ENCODE measurements around the gene TMEM219. TPM values are rescaled to one million over a fixed set of nuclear protein-coding genes. Genes with fewer than 3 reads are reported as not detected.

TMEM219 gene
- total and polyA plus RNA-seq, 2 donors (not counting 3 experiments of a cell fraction or from before 2014, with no cell fraction given) = 110 to 182 TPM

DNA sequence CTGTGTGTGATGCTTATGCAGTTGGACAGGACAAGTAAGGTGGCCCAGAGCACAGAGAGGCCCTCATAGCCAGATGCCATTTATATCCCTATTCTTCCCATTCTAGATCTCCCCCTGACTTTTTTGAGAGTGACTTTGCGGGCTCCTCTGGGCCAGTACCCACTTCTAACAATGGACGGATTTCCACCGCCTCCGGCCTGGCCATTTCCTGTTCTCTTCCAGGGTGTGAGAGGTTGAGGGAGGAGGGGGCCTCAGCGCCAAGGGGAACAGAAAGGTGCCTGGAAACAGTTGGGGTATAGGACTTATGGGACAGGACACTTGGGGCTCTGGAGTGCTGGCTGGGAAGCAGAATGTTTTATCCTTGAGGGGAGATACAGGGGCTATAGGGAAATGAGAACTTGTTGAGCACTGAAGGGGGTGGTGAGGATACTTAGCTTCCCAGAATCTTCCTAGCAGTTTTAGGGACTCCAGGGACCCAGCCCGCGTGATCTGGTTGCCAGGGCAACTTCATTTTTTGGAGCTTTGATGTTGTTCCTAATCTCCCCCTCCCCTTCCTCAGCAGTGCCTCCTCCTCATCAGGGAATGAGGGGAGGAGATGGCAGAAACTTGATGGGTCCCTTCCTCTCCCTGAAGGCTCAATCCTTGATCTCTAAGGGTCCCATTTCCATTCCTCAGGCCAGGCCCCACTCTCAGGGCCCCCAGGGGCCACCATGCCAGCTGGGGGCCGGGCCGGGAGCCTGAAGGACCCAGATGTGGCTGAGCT, 15.4 kb downstream of the TMEM219 start:
- FAIRE-seq (peak; percentile 70), DNase-seq (ENCODE audit: low read depth, low spot score) (peak; percentile 77)
- peak overlapping the region; percentile 81 for H3K27ac ChIP-seq (ENCODE audit: insufficient read depth, low read depth, low read length)
- POLR2A ChIA-PET = no interaction called here
- no peaks in the 10 kb centered on the region for H3K9me3 ChIP-seq (replicated peaks; ENCODE audit: control insufficient read depth, insufficient read depth, low read length)
- H3K27me3 ChIP-seq (ENCODE audit: control insufficient read depth in 2 of 2, insufficient read depth in 2 of 2, low read length in 2 of 2) = no peaks in the 10 kb centered on the region
- peaks cover 67% of the 10 kb centered on the region for H3K79me2 ChIP-seq (ENCODE audit: control insufficient read depth, insufficient read depth, low read length)
- TF ChIP-seq GATA2 (IDR thresholded peaks at IDR 0.05; ENCODE audit: insufficient read depth, insufficient read length, low read depth, low read length) = no peak
- TF ChIP-seq, protein P1, sequence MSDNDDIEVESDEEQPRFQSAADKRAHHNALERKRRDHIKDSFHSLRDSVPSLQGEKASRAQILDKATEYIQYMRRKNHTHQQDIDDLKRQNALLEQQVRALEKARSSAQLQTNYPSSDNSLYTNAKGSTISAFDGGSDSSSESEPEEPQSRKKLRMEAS (IDR thresholded peaks at IDR 0.05; ENCODE audit: insufficient read depth, insufficient read length) = no peak
- TF ChIP-seq POLR2AphosphoS5 (IDR thresholded peaks at IDR 0.05; ENCODE audit: insufficient read depth, low read depth, low read length) = peak; percentile 70
- peak; percentile 70 for TF ChIP-seq POLR2A (IDR thresholded peaks at IDR 0.05; ENCODE audit: low read depth, low read length)
- H3K4me2 ChIP-seq (ENCODE audit: insufficient read depth, low read length) = peak overlapping the region; percentile 98
- intact Hi-C loops (cut with micrococcal nuclease) (loop anchor here (5.0 kb wide), 1 partner anchor 185 kb away; the partner anchor contains the start of gene KIF22), dilution Hi-C loops (cut with MboI; ENCODE audit: extremely low pct_ligation_motif_present, low sequenced_read_pairs) (no loop called here)
- H3K36me3 ChIP-seq (ENCODE audit: control insufficient read depth in 2 of 2, extremely low read depth in 1 of 2, insufficient read depth in 2 of 2, low read length in 2 of 2) = peaks cover 27 to 39% of the 10 kb centered on the region in 2 experiments
- CTCF ChIA-PET = interaction anchor here (0.6 to 2.8 kb wide), 3 partner anchors 16 to 168 kb away, joined by 3 to 14 read pairs (median 3); partner anchors contain the start of gene TMEM219
- peak overlapping the region in 2 of 3 experiments; percentile 79 to 94 for H3K4me3 ChIP-seq (replicated peaks in 1 of 3; ENCODE audit: insufficient read depth in 1 of 3, low read depth in 1 of 3, low read length in 3 of 3)
- no peaks in the 10 kb centered on the region for H4K20me1 ChIP-seq (replicated peaks; ENCODE audit: control insufficient read depth, extremely low read depth, insufficient read depth, low read length)
- peaks cover 47% of the 10 kb centered on the region for H3K4me1 ChIP-seq (ENCODE audit: control insufficient read depth, extremely low read depth, insufficient read depth, low read length)
- H3K9ac ChIP-seq (replicated peaks; ENCODE audit: extremely low read depth, insufficient read depth, low read length) = peak overlapping the region; percentile 93
- no TSS peak for BruUV-seq (replicated peaks)
- no peaks in the 10 kb centered on the region for H3K9me1 ChIP-seq (replicated peaks; ENCODE audit: control insufficient read depth, extremely low read depth, insufficient read depth, low read length)
- H2AFZ ChIP-seq (ENCODE audit: low read depth, low read length) = no peak overlapping the region

DNA sequence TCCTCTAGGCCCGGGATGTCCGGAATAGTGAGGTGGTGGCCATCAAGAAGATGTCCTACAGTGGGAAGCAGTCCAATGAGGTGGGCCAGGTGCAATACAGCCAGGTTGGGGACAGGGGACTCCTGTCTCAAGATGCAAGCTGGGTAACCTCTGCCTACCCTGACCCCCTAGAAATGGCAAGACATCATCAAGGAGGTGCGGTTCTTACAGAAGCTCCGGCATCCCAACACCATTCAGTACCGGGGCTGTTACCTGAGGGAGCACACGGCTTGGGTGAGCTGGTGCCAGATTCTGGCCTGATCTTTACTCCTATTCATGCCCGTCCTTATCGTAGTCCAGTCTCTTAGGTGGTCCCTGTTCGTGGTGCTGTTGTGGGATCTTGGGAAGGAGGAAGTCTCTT, 16.2 kb downstream of the TMEM219 start:
- Histone ChIP-seq H3K4me1 (ENCODE audit: control insufficient read depth, extremely low read depth, insufficient read depth, low read length) (peaks cover 47% of the 10 kb centered on the region), H3K79me2 (ENCODE audit: control insufficient read depth, insufficient read depth, low read length) (peaks cover 67% of the 10 kb centered on the region), H4K20me1 (replicated peaks; ENCODE audit: control insufficient read depth, extremely low read depth, insufficient read depth, low read length) (no peaks in the 10 kb centered on the region), H3K27me3 (ENCODE audit: control insufficient read depth in 2 of 2, insufficient read depth in 2 of 2, low read length in 2 of 2) (no peaks in the 10 kb centered on the region), H2AFZ (ENCODE audit: low read depth, low read length) (no peak overlapping the region), H3K9ac (replicated peaks; ENCODE audit: extremely low read depth, insufficient read depth, low read length) (no peak overlapping the region), H3K27ac (ENCODE audit: insufficient read depth, low read depth, low read length) (peak overlapping the region; percentile 81), H3K36me3 (ENCODE audit: control insufficient read depth in 2 of 2, extremely low read depth in 1 of 2, insufficient read depth in 2 of 2, low read length in 2 of 2) (peaks cover 31 to 47% of the 10 kb centered on the region in 2 experiments), H3K9me1 (replicated peaks; ENCODE audit: control insufficient read depth, extremely low read depth, insufficient read depth, low read length) (no peaks in the 10 kb centered on the region), H3K4me2 (ENCODE audit: insufficient read depth, low read length) (no peak overlapping the region), H3K9me3 (replicated peaks; ENCODE audit: control insufficient read depth, insufficient read depth, low read length) (no peaks in the 10 kb centered on the region), H3K4me3 (replicated peaks in 1 of 3; ENCODE audit: insufficient read depth in 1 of 3, low read depth in 1 of 3, low read length in 3 of 3) (no peak overlapping the region)
- BruUV-seq (replicated peaks) = no TSS peak
- TF ChIP-seq GATA2 (IDR thresholded peaks at IDR 0.05; ENCODE audit: insufficient read depth, insufficient read length, low read depth, low read length) (no peak), POLR2A (IDR thresholded peaks at IDR 0.05; ENCODE audit: low read depth, low read length) (no peak), JUN (IDR thresholded peaks at IDR 0.05; ENCODE audit: borderline replicate concordance, insufficient read depth, insufficient read length, low read depth) (no peak), FOS (IDR thresholded peaks at IDR 0.05; ENCODE audit: borderline replicate concordance, insufficient read depth, low read length) (no peak), MYC (IDR thresholded peaks at IDR 0.05; ENCODE audit: low read depth, low read length) (no peak), POLR2AphosphoS5 (IDR thresholded peaks at IDR 0.05; ENCODE audit: insufficient read depth, low read depth, low read length) (no peak), EZH2 (IDR thresholded peaks at IDR 0.05; ENCODE audit: borderline replicate concordance, low read depth, low read length, severe bottlenecking) (no peak)
- TF ChIP-seq, protein P2, sequence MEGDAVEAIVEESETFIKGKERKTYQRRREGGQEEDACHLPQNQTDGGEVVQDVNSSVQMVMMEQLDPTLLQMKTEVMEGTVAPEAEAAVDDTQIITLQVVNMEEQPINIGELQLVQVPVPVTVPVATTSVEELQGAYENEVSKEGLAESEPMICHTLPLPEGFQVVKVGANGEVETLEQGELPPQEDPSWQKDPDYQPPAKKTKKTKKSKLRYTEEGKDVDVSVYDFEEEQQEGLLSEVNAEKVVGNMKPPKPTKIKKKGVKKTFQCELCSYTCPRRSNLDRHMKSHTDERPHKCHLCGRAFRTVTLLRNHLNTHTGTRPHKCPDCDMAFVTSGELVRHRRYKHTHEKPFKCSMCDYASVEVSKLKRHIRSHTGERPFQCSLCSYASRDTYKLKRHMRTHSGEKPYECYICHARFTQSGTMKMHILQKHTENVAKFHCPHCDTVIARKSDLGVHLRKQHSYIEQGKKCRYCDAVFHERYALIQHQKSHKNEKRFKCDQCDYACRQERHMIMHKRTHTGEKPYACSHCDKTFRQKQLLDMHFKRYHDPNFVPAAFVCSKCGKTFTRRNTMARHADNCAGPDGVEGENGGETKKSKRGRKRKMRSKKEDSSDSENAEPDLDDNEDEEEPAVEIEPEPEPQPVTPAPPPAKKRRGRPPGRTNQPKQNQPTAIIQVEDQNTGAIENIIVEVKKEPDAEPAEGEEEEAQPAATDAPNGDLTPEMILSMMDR (IDR thresholded peaks at IDR 0.05; ENCODE audit: extremely low read depth in 1 of 2, insufficient read depth in 1 of 2, low read depth in 1 of 2, low read length in 2 of 2) = no peak
- TF ChIP-seq, protein P1 (IDR thresholded peaks at IDR 0.05; ENCODE audit: insufficient read depth, insufficient read length) = no peak
- ChIA-PET CTCF (no interaction called here), POLR2A (no interaction called here)
- DNase-seq (ENCODE audit: low read depth, low spot score) (no peak), FAIRE-seq (no peak)
- dilution Hi-C loops (cut with MboI; ENCODE audit: extremely low pct_ligation_motif_present, low sequenced_read_pairs) (no loop called here), intact Hi-C loops (cut with micrococcal nuclease) (loop anchor here (5.0 kb wide), 1 partner anchor 186 kb away; the partner anchor contains the start of gene KIF22)
